Urinary bladder (tissue), 4 donors: ENCODE measurements around the gene PRR13. TPM values are rescaled to one million over a fixed set of nuclear protein-coding genes. Genes with fewer than 3 reads are reported as not detected.
"Not testable (repeated sequence)": the region's sequence is repeated elsewhere in the genome, so short reads cannot be mapped to it uniquely, and the experiment has no call there.

Source experiments
- DNase-seq: peaks from one replicate; pipeline ENCODE4 v3.0.0-alpha.2; 2015; ENCODE audit errors: extremely low spot score
- H3K27ac ChIP-seq: one replicate; pipeline ENCODE4 v1.5.1; 2013; ENCODE audit warnings: low read depth, mild to moderate bottlenecking, moderate library complexity
- H3K36me3 ChIP-seq: one replicate; pipeline ENCODE4 v1.6.1; 2013; ENCODE audit warnings: mild to moderate bottlenecking, moderate library complexity; ENCODE audit not compliant: insufficient read depth
- H3K4me1 ChIP-seq: one replicate; pipeline ENCODE4 v1.6.1; 2013; ENCODE audit warnings: mild to moderate bottlenecking, moderate library complexity; ENCODE audit not compliant: insufficient read depth
- H3K4me3 ChIP-seq: one replicate; pipeline ENCODE4 v1.5.1; 2013; ENCODE audit warnings: low read depth, low read length
- WGBS: extraction: QIAGEN DNeasy Blood & Tissue Kit; methylation state at CpG from one replicate; pipeline ENCODE4 v1.1.7; 2013; 5-methylcytosine and 5-hydroxymethylcytosine counted together
- polyA plus RNA-seq: library from polyadenylated mRNA; stranded (reverse); fragments of 200-250 nt; gene quantifications from one replicate; pipeline ENCODE4 v1.2.3, GENCODE V29; 2013
- total RNA-seq: library from RNA; depleted of rRNA; stranded (reverse); fragments of >200 nt; gene quantifications from one replicate; pipeline ENCODE4 v1.2.3, GENCODE V29; 2014
- donor health status: healthy with polysubstance abuse.
- donor health status: healthy.

PRR13 gene
- total and polyA plus RNA-seq, 2 donors: 22.0 to 198 TPM

GRCh38 chr12:53467880-53468279, 26.3 kb downstream of the PRR13 start:
- no peak for DNase-seq
- Histone ChIP-seq H3K27ac (no peak overlapping the region), H3K4me1 (no peaks in the 10 kb centered on the region), H3K4me3 (no peak overlapping the region), H3K36me3 (peaks cover 21% of the 10 kb centered on the region)
- 67% methylated on average over 2 of the region's 2 CpGs for WGBS

- WGBS: 84% methylated on average over 1 of the region's 1 CpG
- Histone ChIP-seq H3K4me3 (no peak overlapping the region), H3K36me3 (peaks cover 21% of the 10 kb centered on the region), H3K4me1 (no peaks in the 10 kb centered on the region), H3K27ac (no peak overlapping the region)
- DNase-seq: no peak
Observed at GRCh38 chr12:53468282-53468681, 26.7 kb downstream of the PRR13 start.

- H3K4me3 ChIP-seq: no peak overlapping the region
- H3K27ac ChIP-seq: no peak overlapping the region
- no peaks in the 10 kb centered on the region for H3K4me1 ChIP-seq
- H3K36me3 ChIP-seq: peaks cover 18% of the 10 kb centered on the region
- no peak for DNase-seq
- 81% methylated on average over 1 of the region's 1 CpG for whole genome bisulfite sequencing
Observed at GRCh38 chr12:53472056-53472582, 30.6 kb downstream of the PRR13 start.

DNA sequence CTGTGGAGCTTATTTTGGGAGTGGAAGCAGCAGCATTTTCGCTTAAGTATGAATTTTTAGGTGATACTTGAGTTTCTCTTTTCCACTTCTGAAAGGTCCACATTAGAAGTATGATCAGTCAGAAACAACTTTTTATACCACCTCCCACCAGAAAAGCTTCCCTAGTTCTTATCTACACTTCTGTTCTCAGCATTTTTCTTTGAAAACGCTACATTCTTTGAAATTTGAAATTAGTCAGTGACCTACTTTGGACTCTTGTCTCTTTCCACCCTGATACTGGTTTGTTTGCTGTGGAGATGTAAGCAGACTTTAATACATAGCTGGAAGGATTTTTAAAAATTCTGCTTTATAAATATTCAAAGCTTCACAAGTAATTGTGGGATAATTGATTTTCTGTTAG, 32.5 kb downstream of the PRR13 start:
- H3K4me1 ChIP-seq: no peaks in the 10 kb centered on the region
- H3K36me3 ChIP-seq: peaks cover 17% of the 10 kb centered on the region
- no peak for DNase-seq
- no peak overlapping the region for H3K4me3 ChIP-seq
- WGBS: 69% methylated on average over 2 of the region's 2 CpGs
- H3K27ac ChIP-seq: no peak overlapping the region

GRCh38 chr12:53474819-53475218, 33.3 kb downstream of the PRR13 start:
- no peak for DNase-seq
- H3K27ac ChIP-seq: no peak overlapping the region
- H3K4me3 ChIP-seq: no peak overlapping the region
- H3K36me3 ChIP-seq: peaks cover 13% of the 10 kb centered on the region
- no peaks in the 10 kb centered on the region for H3K4me1 ChIP-seq
- WGBS: 74% methylated on average over 13 of the region's 13 CpGs

DNA sequence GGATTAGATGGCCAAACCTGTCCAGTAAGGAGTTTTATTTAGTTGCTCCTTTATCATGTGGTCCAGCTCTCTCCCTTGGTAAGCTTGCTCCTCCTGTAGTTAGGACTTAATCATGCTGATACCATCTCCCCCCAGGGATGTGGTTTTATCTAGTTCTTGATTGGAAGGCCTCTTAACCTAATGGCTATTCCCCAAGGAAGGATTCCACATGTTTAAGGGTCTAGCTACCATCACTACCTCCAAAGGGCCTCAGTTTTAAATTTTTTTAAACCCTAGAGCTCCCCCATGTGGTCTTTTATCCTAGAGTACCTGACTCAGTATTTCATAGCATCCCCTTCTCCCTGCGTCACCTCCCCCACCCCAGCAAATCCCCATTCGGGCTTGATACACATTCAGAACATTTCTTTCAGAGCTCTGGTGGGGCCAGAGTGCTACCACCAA, 35.3 kb downstream of the PRR13 start:
- WGBS: 69% methylated on average over 2 of the region's 2 CpGs
- Histone ChIP-seq H3K4me3 (no peak overlapping the region), H3K4me1 (no peaks in the 10 kb centered on the region), H3K27ac (no peak overlapping the region), H3K36me3 (peaks cover 15% of the 10 kb centered on the region)
- DNase-seq: no peak

DNA sequence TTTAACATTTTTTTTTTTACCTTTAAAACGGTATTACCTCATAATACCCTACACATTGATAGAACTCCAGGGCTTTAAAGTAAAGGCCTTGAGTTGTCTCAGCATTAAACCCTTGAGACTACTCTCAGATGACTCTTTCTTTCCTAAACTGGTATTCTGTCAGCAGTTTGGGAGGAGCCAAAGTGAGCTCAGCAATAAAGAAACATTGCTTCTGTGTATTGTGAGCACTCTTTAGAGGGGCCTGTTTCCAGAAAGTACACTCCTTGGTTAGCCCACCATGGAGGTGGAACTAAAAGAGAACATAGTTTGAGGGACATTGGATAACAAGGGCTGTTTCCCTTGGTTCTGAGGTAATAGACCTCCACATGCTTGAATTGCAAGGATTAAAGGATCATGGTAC, 37.3 kb downstream of the PRR13 start:
- Histone ChIP-seq H3K4me1 (no peaks in the 10 kb centered on the region), H3K36me3 (peaks cover 16% of the 10 kb centered on the region), H3K4me3 (no peak overlapping the region), H3K27ac (no peak overlapping the region)
- WGBS: 60% methylated on average over 1 of the region's 1 CpG
- DNase-seq: no peak

- H3K4me3 ChIP-seq: no peak overlapping the region
- H3K36me3 ChIP-seq: peaks cover 17% of the 10 kb centered on the region
- no peak for DNase-seq
- H3K4me1 ChIP-seq: no peaks in the 10 kb centered on the region
- WGBS: 74% methylated on average over 5 of the region's 5 CpGs
- no peak overlapping the region for H3K27ac ChIP-seq
Observed at GRCh38 chr12:53479331-53479730, 37.8 kb downstream of the PRR13 start.

- no peak for DNase-seq
- Histone ChIP-seq H3K36me3 (peaks cover 17% of the 10 kb centered on the region), H3K4me3 (no peak overlapping the region), H3K27ac (no peak overlapping the region), H3K4me1 (no peaks in the 10 kb centered on the region)
- WGBS: 64% methylated on average over 12 of the region's 12 CpGs
Observed at GRCh38 chr12:53480491-53481442, 39.2 kb downstream of the PRR13 start.

DNA sequence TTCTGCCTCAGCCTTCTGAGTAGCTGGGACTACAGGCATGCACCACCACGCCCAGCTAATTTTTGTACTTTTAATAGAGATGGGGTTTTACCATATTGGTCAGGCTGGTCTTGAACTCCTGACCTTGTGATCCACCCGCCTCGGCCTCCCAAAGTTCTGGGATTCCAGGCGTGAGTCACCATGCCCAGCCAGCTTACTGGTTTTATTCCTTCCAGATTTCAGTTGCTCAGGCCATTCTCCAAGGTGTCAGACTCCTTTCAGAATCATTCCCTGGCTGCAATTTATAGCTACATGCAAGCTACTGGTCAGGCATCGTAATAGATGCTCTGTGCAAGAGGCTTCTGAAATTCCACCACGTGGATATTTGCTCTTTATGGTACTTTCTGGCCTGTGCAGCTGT, 39.9 kb downstream of the PRR13 start:
- not testable (repeated sequence) for H3K4me3 ChIP-seq, H3K27ac ChIP-seq, DNase-seq, H3K4me1 ChIP-seq
- H3K36me3 ChIP-seq: peaks cover 14% of the 10 kb centered on the region
- 56% methylated on average over 6 of the region's 6 CpGs for WGBS

DNA sequence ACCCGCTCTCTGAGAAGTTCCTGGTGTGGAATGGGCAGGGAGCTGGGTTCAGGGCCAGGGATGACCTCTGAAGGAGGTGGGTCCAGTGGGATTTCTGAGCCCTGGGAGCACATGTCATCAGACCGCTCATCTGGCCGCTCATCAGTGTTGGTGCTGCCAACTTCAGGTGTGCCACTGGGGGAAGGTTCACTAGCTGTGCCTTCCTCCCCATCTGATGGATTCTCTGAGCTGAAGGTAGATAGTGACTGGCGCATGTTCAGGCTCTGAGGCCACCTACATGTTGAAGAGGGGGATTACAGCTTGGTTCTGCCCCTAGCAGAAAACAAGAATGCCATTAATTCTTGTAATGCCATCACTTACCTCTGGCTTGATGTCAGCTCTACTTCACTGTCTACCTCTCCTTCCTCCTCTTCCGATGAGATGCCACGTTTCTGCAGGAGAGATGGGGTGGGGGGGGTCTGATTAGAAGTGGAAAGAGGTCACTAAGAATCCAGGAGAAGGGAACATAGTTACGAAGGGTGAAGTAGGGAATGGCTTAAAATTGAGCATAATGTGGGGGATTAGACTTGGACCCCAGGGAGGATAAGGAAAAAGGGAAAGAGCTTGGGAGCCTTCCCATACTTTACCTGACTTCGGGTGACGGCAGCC, 40.5 kb downstream of the PRR13 start:
- H3K4me1 ChIP-seq: no peaks in the 10 kb centered on the region
- peaks cover 14% of the 10 kb centered on the region for H3K36me3 ChIP-seq
- H3K4me3 ChIP-seq: no peak overlapping the region
- DNase-seq: no peak
- WGBS: 74% methylated on average over 9 of the region's 9 CpGs
- no peak overlapping the region for H3K27ac ChIP-seq

- Histone ChIP-seq H3K36me3 (peaks cover 14% of the 10 kb centered on the region), H3K4me3 (no peak overlapping the region), H3K4me1 (no peaks in the 10 kb centered on the region), H3K27ac (no peak overlapping the region)
- WGBS: 75% methylated on average over 18 of the region's 18 CpGs
- DNase-seq: no peak
Observed at GRCh38 chr12:53482626-53483168, 41.2 kb downstream of the PRR13 start.

GRCh38 chr12:53483225-53483978, 41.9 kb downstream of the PRR13 start:
- H3K4me3 ChIP-seq: no peak overlapping the region
- H3K36me3 ChIP-seq: peaks cover 14% of the 10 kb centered on the region
- WGBS: 74% methylated on average over 9 of the region's 9 CpGs
- no peak for DNase-seq
- H3K4me1 ChIP-seq: no peaks in the 10 kb centered on the region
- H3K27ac ChIP-seq: no peak overlapping the region
